ENCODE results near the gene DNM3.
"Not testable (repeated sequence)": the region's sequence is repeated elsewhere in the genome, so short reads cannot be mapped to it uniquely, and the experiment has no call there.

The DNM3 gene

GRCh38 chr1:172069534-172069933 lies 228.2 kb downstream of the DNM3 start:
- Histone ChIP-seq H3K4me3 (ENCODE audit: low read length) (no peak overlapping the region), H3K36me3 (ENCODE audit: control insufficient read depth, insufficient read depth, low read length) (no peaks in the 10 kb centered on the region), H3K27me3 (ENCODE audit: control insufficient read depth, insufficient read depth, low read length) (no peaks in the 10 kb centered on the region), H3K4me1 (ENCODE audit: control insufficient read depth, insufficient read depth, low read length) (no peaks in the 10 kb centered on the region), H3K9me3 (ENCODE audit: control insufficient read depth, low read length) (no peaks in the 10 kb centered on the region), H3K9ac (ENCODE audit: low read length) (no peak overlapping the region)

- H3K4me3 ChIP-seq (ENCODE audit: low read length) = no peak overlapping the region
- no peak overlapping the region for H3K9ac ChIP-seq (ENCODE audit: low read length)
- no peaks in the 10 kb centered on the region for H3K36me3 ChIP-seq (ENCODE audit: control insufficient read depth, insufficient read depth, low read length)
- no peaks in the 10 kb centered on the region for H3K27me3 ChIP-seq (ENCODE audit: control insufficient read depth, insufficient read depth, low read length)
- no peaks in the 10 kb centered on the region for H3K4me1 ChIP-seq (ENCODE audit: control insufficient read depth, insufficient read depth, low read length)
- H3K9me3 ChIP-seq (ENCODE audit: control insufficient read depth, low read length) = no peaks in the 10 kb centered on the region
Measured at GRCh38 chr1:172070055-172070454, 228.8 kb downstream of the DNM3 start.

- Histone ChIP-seq H3K4me3 (ENCODE audit: low read length) (no peak overlapping the region), H3K9me3 (ENCODE audit: control insufficient read depth, low read length) (no peaks in the 10 kb centered on the region), H3K27me3 (ENCODE audit: control insufficient read depth, insufficient read depth, low read length) (no peaks in the 10 kb centered on the region), H3K36me3 (ENCODE audit: control insufficient read depth, insufficient read depth, low read length) (no peaks in the 10 kb centered on the region), H3K9ac (ENCODE audit: low read length) (no peak overlapping the region), H3K4me1 (ENCODE audit: control insufficient read depth, insufficient read depth, low read length) (no peaks in the 10 kb centered on the region)
Measured at GRCh38 chr1:172071746-172072145, 230.4 kb downstream of the DNM3 start.

GRCh38 chr1:172079859-172080258 lies 238.6 kb downstream of the DNM3 start:
- H3K4me1 ChIP-seq (ENCODE audit: control insufficient read depth, insufficient read depth, low read length); H3K4me3 ChIP-seq (ENCODE audit: low read length); H3K9me3 ChIP-seq (ENCODE audit: control insufficient read depth, low read length); H3K9ac ChIP-seq (ENCODE audit: low read length); H3K36me3 ChIP-seq (ENCODE audit: control insufficient read depth, insufficient read depth, low read length); H3K27me3 ChIP-seq (ENCODE audit: control insufficient read depth, insufficient read depth, low read length): not testable (repeated sequence)

GRCh38 chr1:172083191-172083590 lies 241.9 kb downstream of the DNM3 start:
- Histone ChIP-seq H3K9me3 (ENCODE audit: control insufficient read depth, low read length) (no peaks in the 10 kb centered on the region), H3K4me3 (ENCODE audit: low read length) (no peak overlapping the region), H3K4me1 (ENCODE audit: control insufficient read depth, insufficient read depth, low read length) (no peaks in the 10 kb centered on the region), H3K27me3 (ENCODE audit: control insufficient read depth, insufficient read depth, low read length) (no peaks in the 10 kb centered on the region), H3K36me3 (ENCODE audit: control insufficient read depth, insufficient read depth, low read length) (no peaks in the 10 kb centered on the region), H3K9ac (ENCODE audit: low read length) (no peak overlapping the region)

GRCh38 chr1:172084876-172085275 lies 243.6 kb downstream of the DNM3 start:
- H3K27me3 ChIP-seq (ENCODE audit: control insufficient read depth, insufficient read depth, low read length) = no peaks in the 10 kb centered on the region
- H3K9ac ChIP-seq (ENCODE audit: low read length) = no peak overlapping the region
- H3K9me3 ChIP-seq (ENCODE audit: control insufficient read depth, low read length) = no peaks in the 10 kb centered on the region
- no peaks in the 10 kb centered on the region for H3K36me3 ChIP-seq (ENCODE audit: control insufficient read depth, insufficient read depth, low read length)
- no peaks in the 10 kb centered on the region for H3K4me1 ChIP-seq (ENCODE audit: control insufficient read depth, insufficient read depth, low read length)
- H3K4me3 ChIP-seq (ENCODE audit: low read length) = no peak overlapping the region

GRCh38 chr1:172085317-172085716 lies 244.0 kb downstream of the DNM3 start:
- H3K36me3 ChIP-seq (ENCODE audit: control insufficient read depth, insufficient read depth, low read length) = no peaks in the 10 kb centered on the region
- no peaks in the 10 kb centered on the region for H3K9me3 ChIP-seq (ENCODE audit: control insufficient read depth, low read length)
- H3K4me3 ChIP-seq (ENCODE audit: low read length) = no peak overlapping the region
- H3K4me1 ChIP-seq (ENCODE audit: control insufficient read depth, insufficient read depth, low read length) = no peaks in the 10 kb centered on the region
- H3K27me3 ChIP-seq (ENCODE audit: control insufficient read depth, insufficient read depth, low read length) = no peaks in the 10 kb centered on the region
- H3K9ac ChIP-seq (ENCODE audit: low read length) = no peak overlapping the region

- Histone ChIP-seq H3K4me1 (ENCODE audit: control insufficient read depth, insufficient read depth, low read length) (no peaks in the 10 kb centered on the region), H3K4me3 (ENCODE audit: low read length) (no peak overlapping the region), H3K27me3 (ENCODE audit: control insufficient read depth, insufficient read depth, low read length) (no peaks in the 10 kb centered on the region)
Measured at GRCh38 chr1:172086137-172086536, 244.8 kb downstream of the DNM3 start.

GRCh38 chr1:172088256-172088655 lies 247.0 kb downstream of the DNM3 start:
- Histone ChIP-seq H3K4me1 (ENCODE audit: control insufficient read depth, insufficient read depth, low read length) (no peaks in the 10 kb centered on the region), H3K9me3 (ENCODE audit: control insufficient read depth, low read length) (no peaks in the 10 kb centered on the region), H3K27me3 (ENCODE audit: control insufficient read depth, insufficient read depth, low read length) (no peaks in the 10 kb centered on the region), H3K9ac (ENCODE audit: low read length) (no peak overlapping the region), H3K4me3 (ENCODE audit: low read length) (no peak overlapping the region), H3K36me3 (ENCODE audit: control insufficient read depth, insufficient read depth, low read length) (no peaks in the 10 kb centered on the region)

More at GRCh38 chr1:172086137-172086536, 244.8 kb downstream of the DNM3 start:
- H3K36me3 ChIP-seq (ENCODE audit: control insufficient read depth, insufficient read depth, low read length) = no peaks in the 10 kb centered on the region
- no peaks in the 10 kb centered on the region for H3K9me3 ChIP-seq (ENCODE audit: control insufficient read depth, low read length)
- no peak overlapping the region for H3K9ac ChIP-seq (ENCODE audit: low read length)

GRCh38 chr1:172089768-172090510 lies 248.6 kb downstream of the DNM3 start:
- Histone ChIP-seq H3K9me3 (ENCODE audit: control insufficient read depth, low read length) (no peaks in the 10 kb centered on the region), H3K36me3 (ENCODE audit: control insufficient read depth, insufficient read depth, low read length) (no peaks in the 10 kb centered on the region), H3K9ac (ENCODE audit: low read length) (no peak overlapping the region), H3K27me3 (ENCODE audit: control insufficient read depth, insufficient read depth, low read length) (no peaks in the 10 kb centered on the region), H3K4me3 (ENCODE audit: low read length) (no peak overlapping the region), H3K4me1 (ENCODE audit: control insufficient read depth, insufficient read depth, low read length) (no peaks in the 10 kb centered on the region)

- no peaks in the 10 kb centered on the region for H3K27me3 ChIP-seq (ENCODE audit: control insufficient read depth, insufficient read depth, low read length)
- H3K9ac ChIP-seq (ENCODE audit: low read length) = no peak overlapping the region
- H3K4me1 ChIP-seq (ENCODE audit: control insufficient read depth, insufficient read depth, low read length) = no peaks in the 10 kb centered on the region
- H3K4me3 ChIP-seq (ENCODE audit: low read length) = no peak overlapping the region
- no peaks in the 10 kb centered on the region for H3K36me3 ChIP-seq (ENCODE audit: control insufficient read depth, insufficient read depth, low read length)
- no peaks in the 10 kb centered on the region for H3K9me3 ChIP-seq (ENCODE audit: control insufficient read depth, low read length)
Measured at GRCh38 chr1:172090511-172090817, 249.2 kb downstream of the DNM3 start.

GRCh38 chr1:172095846-172096245 lies 254.5 kb downstream of the DNM3 start:
- Histone ChIP-seq H3K27me3 (ENCODE audit: control insufficient read depth, insufficient read depth, low read length) (no peaks in the 10 kb centered on the region), H3K9me3 (ENCODE audit: control insufficient read depth, low read length) (no peaks in the 10 kb centered on the region), H3K4me1 (ENCODE audit: control insufficient read depth, insufficient read depth, low read length) (no peaks in the 10 kb centered on the region), H3K36me3 (ENCODE audit: control insufficient read depth, insufficient read depth, low read length) (no peaks in the 10 kb centered on the region), H3K4me3 (ENCODE audit: low read length) (no peak overlapping the region), H3K9ac (ENCODE audit: low read length) (no peak overlapping the region)

GRCh38 chr1:172105230-172105629 lies 263.9 kb downstream of the DNM3 start:
- H3K4me1 ChIP-seq (ENCODE audit: control insufficient read depth, insufficient read depth, low read length) = no peaks in the 10 kb centered on the region
- no peaks in the 10 kb centered on the region for H3K9me3 ChIP-seq (ENCODE audit: control insufficient read depth, low read length)
- H3K27me3 ChIP-seq (ENCODE audit: control insufficient read depth, insufficient read depth, low read length) = no peaks in the 10 kb centered on the region
- no peak overlapping the region for H3K9ac ChIP-seq (ENCODE audit: low read length)
- H3K36me3 ChIP-seq (ENCODE audit: control insufficient read depth, insufficient read depth, low read length) = no peaks in the 10 kb centered on the region
- H3K4me3 ChIP-seq (ENCODE audit: low read length) = no peak overlapping the region

All from mucosa of stomach (tissue), 1 donor.